A549 (cell line): Measurements from ENCODE around the gene KLHL2.
"Not testable (repeated sequence)": the region's sequence is repeated elsewhere in the genome, so short reads cannot be mapped to it uniquely, and the experiment has no call there.

Source experiments
- CEBPB ChIP-seq, 2 experiments: fragments of >200 bp in 1 of 2; sonication (Bioruptor Twin) in 1 of 2; formaldehyde crosslinking in 1 of 2; IDR thresholded peaks; 2 replicates each; pipeline ENCODE4 v1.6.1; 2012 to 2016
- ESRRA ChIP-seq: fragments of 150-350 bp; IDR thresholded peaks from 2 replicates; pipeline ENCODE4 v1.6.1; 2014; ENCODE audit warnings: mild to moderate bottlenecking, low read length, borderline replicate concordance
- JUN ChIP-seq, 2 experiments: fragments of >200 bp; sonication (Bioruptor Twin); formaldehyde crosslinking; IDR thresholded peaks; 2 replicates in 1 of 2; 3 replicates in 1 of 2; pipeline ENCODE4 v1.6.1; 2016 to 2017
- PHF8 ChIP-seq: fragments of 200-600 bp; sonication (generic); IDR thresholded peaks from 2 replicates; pipeline ENCODE4 v1.6.1; 2016; ENCODE audit warnings: low read depth, mild to moderate bottlenecking, antibody characterized with exemption, moderate library complexity, borderline replicate concordance
- RAD21 ChIP-seq, 2 experiments: fragments of >200 bp in 1 of 2; sonication (Bioruptor Twin) in 1 of 2; formaldehyde crosslinking in 1 of 2; IDR thresholded peaks in 1 of 2; conservative IDR thresholded peaks in 1 of 2; 2 replicates in 1 of 2; 3 replicates in 1 of 2; pipeline ENCODE4 v1.6.1; 2012 to 2018; ENCODE audit warnings: inconsistent platforms in 1 of 2
- RCOR1 ChIP-seq: fragments of 150-350 bp; IDR thresholded peaks from 2 replicates; pipeline ENCODE4 v1.6.1; 2014; ENCODE audit warnings: antibody characterized with exemption, low read length, low read depth
- ZFP36 ChIP-seq: fragments of 450-650 bp; IDR thresholded peaks from 2 replicates; pipeline ENCODE4 v1.6.1; 2014; ENCODE audit warnings: borderline replicate concordance; ENCODE audit not compliant: partially characterized antibody
- TF ChIP-seq, protein P1 (sequence below): fragments of >200 bp; sonication (Bioruptor Twin); formaldehyde crosslinking; IDR thresholded peaks from 3 replicates; pipeline ENCODE4 v1.5.1; 2016
- TF ChIP-seq, protein P2 (sequence below): fragments of 450-650 bp; IDR thresholded peaks from 2 replicates; pipeline ENCODE4 v1.6.1; 2014; ENCODE audit warnings: antibody characterized with exemption
- TF ChIP-seq, protein P3 (sequence below): fragments of 200-600 bp; sonication (generic); IDR thresholded peaks from 2 replicates; pipeline ENCODE4 v1.6.1; 2016; ENCODE audit warnings: antibody characterized with exemption, mild to moderate bottlenecking, moderate library complexity
- TF ChIP-seq, protein P4 (sequence below): IDR thresholded peaks from 2 replicates; pipeline ENCODE4 v1.6.1; 2012

DNA sequence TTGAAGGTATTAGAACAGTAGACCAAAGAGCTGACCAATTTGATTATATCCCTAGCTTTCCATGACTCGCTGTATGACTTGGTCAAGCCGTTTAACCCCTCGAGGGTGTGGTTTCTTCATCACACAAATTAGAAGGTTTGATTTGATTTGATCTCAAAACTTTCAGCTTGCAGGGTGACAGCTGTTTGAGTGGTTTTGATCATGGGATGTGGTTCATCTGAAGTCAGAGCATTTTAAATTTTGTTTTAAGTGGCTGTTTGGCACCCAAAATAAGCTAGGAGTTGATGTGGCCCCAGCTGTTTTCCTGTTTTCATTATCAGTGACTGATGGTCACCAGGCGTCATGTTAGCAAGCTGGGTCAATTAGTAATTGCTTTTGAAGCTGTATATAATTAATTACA, 52.4 kb downstream of the KLHL2 start:
- not testable (repeated sequence) for TF ChIP-seq ESRRA; RCOR1; RAD21 (conservative IDR thresholded peaks at IDR 0.05 in 1 of 2, IDR thresholded peaks at IDR 0.05 in 1 of 2); CEBPB (IDR thresholded peaks at IDR 0.05); JUN (IDR thresholded peaks at IDR 0.05); ZFP36; PHF8
- TF ChIP-seq, protein P1, sequence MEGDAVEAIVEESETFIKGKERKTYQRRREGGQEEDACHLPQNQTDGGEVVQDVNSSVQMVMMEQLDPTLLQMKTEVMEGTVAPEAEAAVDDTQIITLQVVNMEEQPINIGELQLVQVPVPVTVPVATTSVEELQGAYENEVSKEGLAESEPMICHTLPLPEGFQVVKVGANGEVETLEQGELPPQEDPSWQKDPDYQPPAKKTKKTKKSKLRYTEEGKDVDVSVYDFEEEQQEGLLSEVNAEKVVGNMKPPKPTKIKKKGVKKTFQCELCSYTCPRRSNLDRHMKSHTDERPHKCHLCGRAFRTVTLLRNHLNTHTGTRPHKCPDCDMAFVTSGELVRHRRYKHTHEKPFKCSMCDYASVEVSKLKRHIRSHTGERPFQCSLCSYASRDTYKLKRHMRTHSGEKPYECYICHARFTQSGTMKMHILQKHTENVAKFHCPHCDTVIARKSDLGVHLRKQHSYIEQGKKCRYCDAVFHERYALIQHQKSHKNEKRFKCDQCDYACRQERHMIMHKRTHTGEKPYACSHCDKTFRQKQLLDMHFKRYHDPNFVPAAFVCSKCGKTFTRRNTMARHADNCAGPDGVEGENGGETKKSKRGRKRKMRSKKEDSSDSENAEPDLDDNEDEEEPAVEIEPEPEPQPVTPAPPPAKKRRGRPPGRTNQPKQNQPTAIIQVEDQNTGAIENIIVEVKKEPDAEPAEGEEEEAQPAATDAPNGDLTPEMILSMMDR, result not testable (repeated sequence)
- TF ChIP-seq, protein P2, sequence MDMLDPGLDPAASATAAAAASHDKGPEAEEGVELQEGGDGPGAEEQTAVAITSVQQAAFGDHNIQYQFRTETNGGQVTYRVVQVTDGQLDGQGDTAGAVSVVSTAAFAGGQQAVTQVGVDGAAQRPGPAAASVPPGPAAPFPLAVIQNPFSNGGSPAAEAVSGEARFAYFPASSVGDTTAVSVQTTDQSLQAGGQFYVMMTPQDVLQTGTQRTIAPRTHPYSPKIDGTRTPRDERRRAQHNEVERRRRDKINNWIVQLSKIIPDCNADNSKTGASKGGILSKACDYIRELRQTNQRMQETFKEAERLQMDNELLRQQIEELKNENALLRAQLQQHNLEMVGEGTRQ, result not testable (repeated sequence)
- TF ChIP-seq, protein P3, sequence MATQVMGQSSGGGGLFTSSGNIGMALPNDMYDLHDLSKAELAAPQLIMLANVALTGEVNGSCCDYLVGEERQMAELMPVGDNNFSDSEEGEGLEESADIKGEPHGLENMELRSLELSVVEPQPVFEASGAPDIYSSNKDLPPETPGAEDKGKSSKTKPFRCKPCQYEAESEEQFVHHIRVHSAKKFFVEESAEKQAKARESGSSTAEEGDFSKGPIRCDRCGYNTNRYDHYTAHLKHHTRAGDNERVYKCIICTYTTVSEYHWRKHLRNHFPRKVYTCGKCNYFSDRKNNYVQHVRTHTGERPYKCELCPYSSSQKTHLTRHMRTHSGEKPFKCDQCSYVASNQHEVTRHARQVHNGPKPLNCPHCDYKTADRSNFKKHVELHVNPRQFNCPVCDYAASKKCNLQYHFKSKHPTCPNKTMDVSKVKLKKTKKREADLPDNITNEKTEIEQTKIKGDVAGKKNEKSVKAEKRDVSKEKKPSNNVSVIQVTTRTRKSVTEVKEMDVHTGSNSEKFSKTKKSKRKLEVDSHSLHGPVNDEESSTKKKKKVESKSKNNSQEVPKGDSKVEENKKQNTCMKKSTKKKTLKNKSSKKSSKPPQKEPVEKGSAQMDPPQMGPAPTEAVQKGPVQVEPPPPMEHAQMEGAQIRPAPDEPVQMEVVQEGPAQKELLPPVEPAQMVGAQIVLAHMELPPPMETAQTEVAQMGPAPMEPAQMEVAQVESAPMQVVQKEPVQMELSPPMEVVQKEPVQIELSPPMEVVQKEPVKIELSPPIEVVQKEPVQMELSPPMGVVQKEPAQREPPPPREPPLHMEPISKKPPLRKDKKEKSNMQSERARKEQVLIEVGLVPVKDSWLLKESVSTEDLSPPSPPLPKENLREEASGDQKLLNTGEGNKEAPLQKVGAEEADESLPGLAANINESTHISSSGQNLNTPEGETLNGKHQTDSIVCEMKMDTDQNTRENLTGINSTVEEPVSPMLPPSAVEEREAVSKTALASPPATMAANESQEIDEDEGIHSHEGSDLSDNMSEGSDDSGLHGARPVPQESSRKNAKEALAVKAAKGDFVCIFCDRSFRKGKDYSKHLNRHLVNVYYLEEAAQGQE, result not testable (repeated sequence)
- TF ChIP-seq, protein P4, sequence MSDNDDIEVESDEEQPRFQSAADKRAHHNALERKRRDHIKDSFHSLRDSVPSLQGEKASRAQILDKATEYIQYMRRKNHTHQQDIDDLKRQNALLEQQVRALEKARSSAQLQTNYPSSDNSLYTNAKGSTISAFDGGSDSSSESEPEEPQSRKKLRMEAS, result not testable (repeated sequence)
